NK-92 treated with Interleukin-12 subunit alpha and Interleukin-12 subunit beta, amount 100 ng/mL, for 24 hours (cell line): ENCODE data around the gene NOP53.
"Not testable (repeated sequence)": the region's sequence is repeated elsewhere in the genome, so short reads cannot be mapped to it uniquely, and the experiment has no call there.

Source experiments
- DNase-seq: peaks from one replicate; lab custom pipeline; 2025; lab: John Stamatoyannopoulos, UW

Gene NOP53

DNA sequence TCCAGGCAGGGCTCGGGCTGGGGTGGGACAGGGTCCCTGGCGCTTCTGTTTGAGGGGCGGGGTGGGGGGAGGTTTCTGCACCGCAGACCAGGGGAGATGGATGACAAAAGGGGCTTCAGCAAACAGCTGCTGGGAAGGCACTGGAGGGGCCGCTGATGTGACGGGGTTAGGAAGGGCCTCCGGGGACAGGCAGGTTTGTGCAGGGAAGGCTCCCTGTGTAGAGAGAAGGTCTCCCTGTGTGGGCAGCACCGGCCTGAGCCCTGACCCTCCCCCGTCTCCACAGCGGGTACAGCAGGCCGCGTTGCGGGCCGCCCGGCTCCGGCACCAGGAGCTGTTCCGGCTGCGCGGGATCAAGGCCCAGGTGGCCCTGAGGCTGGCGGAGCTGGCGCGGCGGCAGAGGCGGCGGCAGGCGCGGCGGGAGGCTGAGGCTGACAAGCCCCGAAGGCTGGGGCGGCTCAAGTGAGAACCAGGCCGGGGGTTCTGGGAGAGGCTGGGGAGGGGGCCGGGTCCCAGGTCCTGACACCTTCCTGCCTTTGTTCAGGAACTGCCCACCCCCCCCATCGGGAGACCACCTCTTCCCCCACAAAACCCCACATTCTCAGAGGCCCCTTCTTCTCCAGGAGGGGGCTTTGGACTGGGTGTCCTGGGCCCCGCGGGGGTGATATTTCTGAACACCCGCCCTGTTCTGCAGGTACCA lies 9.9 kb downstream of the NOP53 start:
- DNase-seq = no peak

DNA sequence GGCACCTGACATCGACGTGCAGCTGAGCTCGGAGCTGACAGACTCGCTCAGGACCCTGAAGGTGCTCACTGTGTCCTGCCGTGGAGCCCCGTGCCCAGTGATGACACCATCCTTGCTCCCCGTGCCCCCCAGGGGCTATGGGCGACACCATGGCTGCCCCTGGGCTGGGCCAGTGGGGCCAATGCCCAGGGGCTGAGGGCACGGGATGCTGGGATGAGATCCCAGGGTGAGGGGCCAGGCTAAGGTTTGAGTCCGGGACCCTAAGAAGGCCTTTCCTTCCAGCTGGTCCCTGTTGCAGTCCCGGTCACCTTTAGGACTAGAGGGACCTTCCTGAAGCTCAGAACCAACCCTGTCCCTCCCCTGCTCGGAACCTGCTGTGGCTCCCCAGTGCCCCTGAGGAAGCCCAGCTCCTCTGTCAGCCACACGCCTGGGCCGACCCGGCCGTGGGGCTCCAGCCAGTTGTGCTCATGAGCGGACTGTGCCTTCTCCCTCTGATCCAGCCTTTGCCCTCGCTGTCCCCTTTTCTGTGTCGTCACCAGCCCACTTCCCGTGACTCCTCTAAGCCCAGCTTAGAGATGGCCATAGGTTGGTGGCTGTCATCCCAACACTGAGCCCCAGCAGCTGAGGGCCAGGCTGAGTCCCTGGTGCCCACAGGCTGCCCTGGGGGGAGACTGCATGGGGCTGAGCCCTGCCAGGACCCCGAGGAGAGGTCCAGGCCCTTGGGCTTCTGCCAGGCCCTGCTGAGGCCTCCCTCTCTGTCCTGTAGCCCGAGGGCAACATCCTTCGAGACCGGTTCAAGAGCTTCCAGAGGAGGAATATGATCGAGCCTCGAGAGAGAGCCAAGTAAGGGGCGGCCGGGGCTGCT lies 10.6 kb downstream of the NOP53 start:
- no peak for DNase-seq

DNA sequence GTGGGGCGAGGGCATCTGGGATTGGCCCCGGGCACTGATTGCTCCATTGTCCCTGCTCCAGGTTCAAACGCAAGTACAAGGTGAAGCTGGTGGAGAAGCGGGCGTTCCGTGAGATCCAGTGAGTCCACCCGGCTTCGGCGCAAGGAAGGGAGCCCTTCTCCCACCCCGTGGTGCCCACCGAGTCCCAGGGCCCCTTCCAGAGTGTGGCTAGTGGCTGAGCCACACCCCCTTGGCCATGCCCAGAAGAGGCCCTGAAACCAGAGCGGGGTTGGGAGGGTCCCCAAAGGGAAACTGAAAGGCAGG lies 11.2 kb downstream of the NOP53 start:
- no peak for DNase-seq

DNA sequence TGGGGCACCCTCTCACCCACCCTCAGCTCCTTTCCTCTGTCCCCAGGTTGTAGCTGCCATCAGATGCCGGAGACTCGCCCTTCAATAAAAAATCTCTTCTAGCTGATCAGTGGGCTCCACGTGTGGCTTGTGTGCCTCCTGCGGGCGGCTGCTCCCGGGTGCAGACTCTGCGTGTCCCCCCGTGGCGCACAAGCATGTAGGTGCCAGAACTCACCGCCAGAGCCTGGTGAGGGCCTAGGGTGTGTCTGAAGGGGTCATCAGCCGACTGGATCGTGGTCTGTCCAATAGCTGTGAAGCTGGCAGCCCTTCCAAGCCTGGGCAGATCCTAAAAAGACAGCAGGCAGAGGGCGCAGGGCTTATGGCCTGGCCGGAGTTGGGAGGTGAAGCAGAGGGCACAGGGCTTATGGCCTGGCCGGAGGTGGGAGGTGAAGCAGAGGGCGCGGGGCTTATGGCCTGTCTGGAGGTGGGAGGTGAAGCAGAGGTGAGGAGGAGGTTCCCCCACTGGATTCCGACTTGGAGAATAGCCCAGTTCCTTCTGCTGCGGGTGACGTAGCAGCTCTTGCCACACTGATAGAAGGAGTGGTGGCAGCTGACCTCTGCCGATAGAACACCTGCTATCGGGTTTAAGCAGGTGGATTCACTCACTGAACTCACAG lies 11.7 kb downstream of the NOP53 start:
- DNase-seq = no peak

DNA sequence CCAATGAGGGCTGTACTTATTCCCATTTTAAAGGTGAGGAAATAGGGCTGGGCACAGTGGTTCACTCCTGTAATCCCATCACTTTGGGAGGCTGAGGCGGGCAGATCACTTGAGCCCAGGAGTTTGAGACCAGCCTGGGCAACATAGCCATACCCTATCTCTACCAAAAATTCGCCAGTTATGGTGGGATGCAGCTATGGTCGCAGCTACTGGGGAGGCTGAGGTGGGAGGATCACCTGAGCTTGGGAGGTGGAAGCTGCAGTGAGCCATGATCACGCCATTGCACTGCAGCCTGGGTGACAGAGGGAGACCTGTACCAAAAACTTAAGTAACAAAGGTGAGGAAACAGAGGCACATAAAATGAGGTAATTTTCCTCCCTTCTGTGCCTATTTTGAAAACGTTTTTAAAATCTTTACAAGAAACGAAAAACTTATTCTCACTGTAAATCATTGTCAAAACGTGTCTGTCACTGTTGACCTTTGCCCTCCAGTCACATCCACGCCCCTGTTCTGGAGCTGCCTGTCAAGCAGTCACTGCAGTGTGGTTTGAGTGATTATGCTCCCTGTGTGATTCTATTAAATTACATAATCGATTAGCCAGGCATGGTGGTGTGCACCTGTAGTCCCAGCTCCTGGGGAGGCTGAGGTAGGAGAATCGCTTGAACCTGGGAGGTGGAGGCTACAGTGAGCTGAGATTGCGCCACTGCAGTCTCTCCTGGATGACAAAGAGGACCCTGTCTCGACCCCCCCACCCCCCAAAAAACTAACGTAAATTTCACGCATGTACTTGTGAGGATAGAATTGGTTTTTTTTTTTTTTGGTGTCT lies 12.5 kb downstream of the NOP53 start:
- no peak for DNase-seq

DNA sequence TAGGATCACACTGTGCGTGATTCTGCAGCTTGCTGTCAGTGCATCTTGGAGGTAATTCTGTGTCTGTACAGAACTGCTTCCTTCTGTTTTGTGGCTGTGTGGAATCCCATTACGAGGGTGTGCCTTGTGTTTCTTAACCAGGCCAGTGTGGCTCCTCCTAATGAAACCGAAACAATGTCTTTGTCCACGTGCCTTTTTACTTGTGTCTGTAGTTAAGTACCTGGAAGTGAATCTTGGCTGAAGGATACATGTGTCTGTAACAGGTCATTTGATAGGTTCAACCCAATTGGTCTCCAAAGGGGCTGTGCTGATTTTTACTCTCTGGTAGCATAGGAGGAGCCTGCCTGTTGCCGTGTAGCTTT lies 13.1 kb downstream of the NOP53 start:
- no peak for DNase-seq

DNA sequence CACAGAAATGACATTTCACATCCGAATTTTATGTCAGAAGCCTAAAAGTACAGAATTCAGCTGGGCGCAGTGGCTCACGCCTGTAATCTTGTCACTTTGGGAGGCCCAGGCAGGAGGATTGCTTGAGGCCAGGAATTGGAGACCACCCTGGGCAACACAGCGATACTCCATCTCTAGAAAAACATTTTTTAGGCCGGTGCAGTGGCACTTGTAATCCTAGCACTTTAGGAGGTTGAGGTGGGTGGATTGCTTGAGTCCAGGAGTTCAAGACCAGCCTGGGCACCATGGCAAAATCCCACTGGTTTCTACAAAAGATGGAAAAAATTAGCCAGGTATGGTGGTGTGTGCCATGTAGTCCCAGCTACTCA lies 15.3 kb downstream of the NOP53 start:
- no peak for DNase-seq

DNA sequence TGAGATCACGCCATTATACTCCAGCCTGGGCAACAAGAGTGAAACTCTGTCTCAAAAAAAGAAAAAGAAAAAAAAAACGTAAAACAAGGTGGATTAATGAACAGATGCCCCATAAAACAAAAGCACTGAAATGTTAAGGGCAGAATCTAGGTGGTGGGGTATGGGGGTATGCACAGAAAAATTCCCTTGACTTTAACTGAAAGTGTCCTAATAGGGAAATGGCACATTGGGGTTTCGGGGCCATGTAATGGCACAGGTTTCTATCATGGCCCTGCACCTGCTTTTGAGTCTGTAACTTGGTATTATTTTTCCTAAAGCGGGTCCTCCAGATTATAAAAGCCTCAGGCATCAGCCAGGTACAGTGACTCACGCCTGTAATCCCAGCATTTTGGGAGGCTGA lies 16.2 kb downstream of the NOP53 start:
- DNase-seq = no peak

DNA sequence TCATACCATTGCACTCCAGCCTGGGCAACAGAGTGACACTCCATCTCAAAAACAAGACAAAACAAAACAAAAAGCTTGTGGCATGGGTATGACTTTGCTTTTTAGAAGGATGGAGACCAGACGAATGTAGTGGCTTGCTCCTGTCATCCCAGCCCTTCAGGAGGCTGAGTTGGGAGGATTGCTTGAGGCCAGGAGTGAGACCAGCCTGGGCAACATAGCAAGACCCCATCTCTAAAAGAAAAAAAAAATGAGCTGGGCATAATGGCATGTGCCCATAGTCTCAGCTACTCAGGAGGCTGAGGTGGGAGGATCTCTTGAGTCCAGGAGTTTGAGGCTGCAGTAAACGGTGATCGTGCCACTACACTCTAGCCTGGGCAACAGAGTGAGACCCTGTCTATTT lies 16.8 kb downstream of the NOP53 start:
- DNase-seq = no peak

DNA sequence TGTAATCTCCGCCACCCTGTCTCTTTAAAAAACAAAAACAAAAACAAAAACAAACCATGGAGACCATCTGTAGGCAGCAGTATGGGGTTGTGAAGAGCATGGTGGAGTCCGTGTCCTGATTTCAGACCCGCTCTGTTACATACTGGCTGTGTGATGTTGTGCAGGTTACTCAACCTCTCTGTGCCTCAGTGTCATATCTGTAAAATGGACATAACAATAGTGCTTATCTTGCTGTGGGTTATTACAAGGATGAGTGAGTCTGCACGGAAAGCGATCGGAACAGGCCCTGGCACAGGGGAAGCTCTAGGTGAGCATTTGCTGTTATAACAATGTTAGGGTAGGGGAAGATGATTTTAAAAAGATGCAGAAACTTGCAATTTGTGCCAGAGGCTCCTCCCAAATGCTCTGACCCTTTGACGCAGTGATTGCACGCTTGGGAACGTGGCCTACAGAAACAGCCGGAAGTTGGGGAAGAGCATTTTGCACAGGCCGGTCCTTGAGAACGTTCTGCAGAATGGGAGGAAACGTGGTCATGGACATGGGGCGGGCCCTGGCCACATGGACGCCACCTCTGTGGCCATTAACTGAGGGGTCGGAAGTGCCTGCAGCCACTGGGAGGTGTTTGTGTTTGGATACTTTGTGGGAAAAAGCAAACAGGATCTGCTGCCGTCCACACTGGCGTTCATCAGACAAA lies 17.4 kb downstream of the NOP53 start:
- no peak for DNase-seq

DNA sequence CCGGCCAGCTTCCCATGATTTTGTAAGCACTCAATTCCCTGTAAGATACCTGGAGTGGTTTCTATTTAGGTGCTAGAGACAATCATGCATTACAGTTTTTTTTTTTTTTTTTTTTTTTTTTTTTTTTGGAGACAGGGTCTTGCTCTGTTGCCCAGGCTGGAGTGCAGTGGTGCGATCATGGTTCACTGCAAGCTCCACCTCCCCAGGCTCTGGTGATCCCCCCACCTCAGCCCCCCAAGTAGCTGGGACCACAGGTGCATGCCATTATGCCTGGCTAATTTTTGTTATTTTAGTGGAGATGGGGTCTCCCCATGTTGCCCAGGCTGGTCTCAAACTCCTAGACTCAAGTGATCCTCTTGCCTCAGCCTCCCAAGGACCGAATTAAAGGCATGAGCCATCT lies 19.4 kb downstream of the NOP53 start:
- not testable (repeated sequence) for DNase-seq

DNA sequence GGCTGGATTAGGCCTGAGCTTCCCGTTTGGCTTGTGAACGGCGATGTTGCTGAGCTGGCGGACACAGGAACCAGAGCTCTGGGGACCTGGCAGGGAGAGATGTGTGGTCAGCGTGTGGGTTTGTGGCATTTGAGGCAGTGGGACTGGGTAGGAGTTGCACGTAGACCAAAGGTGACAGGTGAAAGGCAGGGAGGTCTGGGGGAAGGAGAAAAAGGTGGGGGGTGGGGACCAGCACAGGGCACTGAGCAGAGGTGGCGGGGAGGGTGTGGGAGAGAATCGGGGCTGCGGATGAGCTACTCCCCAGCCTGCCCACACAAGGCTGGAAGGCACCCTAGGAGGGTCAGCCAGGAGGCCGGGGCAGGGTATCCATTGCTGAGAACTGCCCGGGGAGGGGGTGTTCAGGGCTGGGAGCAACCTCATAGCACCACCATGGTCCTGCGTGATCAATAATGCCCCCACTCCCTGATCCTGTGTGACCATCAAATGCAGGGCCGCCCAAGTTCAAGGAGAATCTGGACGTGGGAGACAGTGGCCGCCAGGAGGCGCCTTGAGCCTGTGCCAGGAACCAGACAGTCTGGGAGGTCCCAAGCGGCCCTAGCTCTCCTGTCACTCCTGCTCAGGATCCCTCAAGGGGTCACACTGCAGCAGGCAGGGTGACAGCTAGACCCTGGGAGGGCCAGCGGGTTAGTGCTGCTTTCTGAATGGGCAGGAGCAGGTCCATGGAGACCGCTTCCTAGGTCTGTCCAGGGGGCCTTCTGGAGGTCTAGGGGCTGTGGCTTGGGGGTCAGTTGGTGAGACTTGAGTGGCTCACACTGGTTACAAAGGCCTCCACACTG lies 20.4 kb downstream of the NOP53 start:
- no peak for DNase-seq

DNA sequence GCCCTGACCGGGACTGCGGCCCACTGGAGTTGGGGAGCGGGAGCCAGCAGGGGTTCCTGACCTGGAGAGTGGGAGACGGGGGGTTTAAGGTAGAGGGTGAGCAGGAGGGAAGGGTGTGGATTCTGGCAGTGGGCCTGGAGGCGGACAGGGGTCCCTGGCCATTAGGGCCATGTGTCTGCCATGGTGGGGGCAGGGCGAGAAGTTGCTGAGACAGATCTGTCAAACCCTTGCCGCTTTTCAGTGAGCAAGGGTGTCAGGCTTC lies 20.9 kb downstream of the NOP53 start:
- DNase-seq = no peak

DNA sequence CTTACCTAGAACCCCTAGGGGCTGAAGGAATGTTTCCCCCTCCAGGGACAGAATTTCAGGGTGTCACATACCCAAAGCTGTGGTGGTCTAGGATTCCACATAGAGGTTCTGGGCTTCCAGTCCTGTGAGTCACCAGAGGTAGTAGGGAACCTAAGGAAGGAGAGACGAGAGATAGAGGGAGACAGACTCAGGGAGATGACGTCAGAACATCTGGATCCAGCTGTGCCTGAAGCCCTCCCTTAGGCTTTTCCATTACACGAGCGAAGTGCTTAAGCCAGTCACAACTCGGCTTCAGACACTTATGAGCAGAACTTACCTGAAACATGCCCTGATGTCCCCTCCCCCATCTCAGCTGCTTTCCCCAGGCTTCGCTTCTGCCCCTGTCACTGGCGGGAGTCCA lies 21.3 kb downstream of the NOP53 start:
- DNase-seq = no peak

DNA sequence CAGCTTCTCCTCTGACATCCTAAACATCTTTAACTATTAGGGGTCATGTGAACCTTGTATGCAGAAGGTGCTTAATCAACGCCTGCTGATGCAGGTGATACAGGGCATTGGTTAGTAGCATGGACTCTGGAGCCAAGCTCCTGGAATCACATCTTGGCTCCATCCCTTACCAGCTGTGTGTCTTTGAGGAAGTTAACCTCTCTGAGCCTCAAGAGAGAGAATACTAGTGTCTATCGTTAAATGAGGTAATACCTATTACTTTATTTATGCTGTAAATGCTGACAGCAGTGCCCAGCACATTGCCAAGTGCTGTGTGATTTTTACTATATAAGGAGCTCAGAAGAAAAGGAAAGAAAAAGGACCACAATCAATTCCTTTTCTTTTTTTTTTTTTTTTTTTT lies 22.0 kb downstream of the NOP53 start:
- no peak for DNase-seq

DNA sequence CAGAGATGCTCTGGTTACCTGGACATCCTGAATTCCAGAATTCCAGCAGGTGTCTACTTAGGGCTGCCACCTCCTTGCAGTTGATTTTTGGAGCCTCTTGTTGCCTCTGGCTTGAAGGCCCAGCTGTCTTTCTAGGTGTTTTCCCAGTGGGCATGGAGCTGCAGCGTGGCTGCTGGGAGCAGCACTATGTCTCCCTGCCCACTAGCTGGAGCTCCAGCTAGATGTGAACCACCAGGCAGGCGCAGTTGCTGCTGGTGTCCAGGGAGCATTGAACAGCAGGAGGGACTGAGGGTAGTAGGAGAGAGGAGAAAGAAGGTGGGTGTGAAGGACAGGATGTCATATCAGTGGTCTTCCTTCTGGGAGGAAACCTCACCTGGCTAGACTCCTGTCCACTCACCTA lies 23.3 kb downstream of the NOP53 start:
- no peak for DNase-seq

DNA sequence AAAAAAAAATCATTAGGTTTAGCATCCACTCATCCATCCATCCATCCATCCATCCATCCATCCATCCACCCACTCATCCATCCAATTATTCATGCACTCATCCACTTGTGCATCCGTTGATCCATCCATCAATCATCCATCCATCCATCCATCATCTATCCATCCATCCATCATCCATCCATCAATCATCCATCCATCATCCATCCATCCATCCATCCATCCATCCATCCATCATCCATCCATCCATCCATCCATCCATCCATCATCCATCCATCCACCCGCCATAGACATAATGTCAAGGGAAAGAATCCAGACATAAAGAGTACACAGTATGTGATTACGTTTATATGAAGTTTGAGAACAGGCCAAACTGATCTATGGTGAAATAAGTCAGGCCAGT lies 24.2 kb downstream of the NOP53 start:
- DNase-seq = no peak

DNA sequence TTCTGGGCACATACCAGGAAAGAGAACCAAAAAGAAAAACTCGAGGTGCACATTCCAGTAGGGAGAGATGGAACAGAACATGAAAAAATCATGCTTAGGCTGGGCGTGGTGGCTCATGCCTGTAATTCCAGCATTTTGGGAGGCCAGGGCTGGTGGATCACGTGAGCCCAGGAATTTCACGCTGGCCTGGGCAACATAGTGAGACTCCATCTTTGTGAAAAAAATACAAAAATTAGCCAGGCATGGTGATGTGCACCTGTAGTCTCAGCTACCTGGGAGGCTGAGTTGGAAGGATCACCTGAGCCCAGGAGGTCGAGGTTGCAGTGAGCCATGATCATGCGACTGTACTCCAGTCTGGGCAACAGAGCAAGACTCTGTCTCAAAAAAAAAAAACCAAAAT lies 25.9 kb downstream of the NOP53 start:
- DNase-seq = not testable (repeated sequence)

DNA sequence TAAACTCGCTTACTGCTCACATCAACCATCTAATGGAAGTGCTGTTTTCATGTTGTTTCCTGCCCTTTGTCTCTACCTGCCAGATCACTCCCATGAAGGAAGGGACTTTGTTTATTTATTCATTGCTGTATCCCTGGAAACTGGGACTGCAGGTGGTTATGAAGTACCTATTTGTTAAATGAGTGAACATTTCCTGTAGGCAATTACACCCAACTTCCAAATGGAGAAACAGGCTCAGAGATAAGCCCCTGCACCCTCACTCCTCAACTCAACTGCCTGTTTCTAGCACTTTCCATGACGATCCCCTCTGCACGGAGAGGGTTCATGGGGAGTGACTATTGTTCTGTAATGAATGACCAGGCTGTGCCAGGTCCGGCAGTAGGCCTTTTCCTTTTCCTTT lies 31.2 kb downstream of the NOP53 start:
- DNase-seq = no peak

DNA sequence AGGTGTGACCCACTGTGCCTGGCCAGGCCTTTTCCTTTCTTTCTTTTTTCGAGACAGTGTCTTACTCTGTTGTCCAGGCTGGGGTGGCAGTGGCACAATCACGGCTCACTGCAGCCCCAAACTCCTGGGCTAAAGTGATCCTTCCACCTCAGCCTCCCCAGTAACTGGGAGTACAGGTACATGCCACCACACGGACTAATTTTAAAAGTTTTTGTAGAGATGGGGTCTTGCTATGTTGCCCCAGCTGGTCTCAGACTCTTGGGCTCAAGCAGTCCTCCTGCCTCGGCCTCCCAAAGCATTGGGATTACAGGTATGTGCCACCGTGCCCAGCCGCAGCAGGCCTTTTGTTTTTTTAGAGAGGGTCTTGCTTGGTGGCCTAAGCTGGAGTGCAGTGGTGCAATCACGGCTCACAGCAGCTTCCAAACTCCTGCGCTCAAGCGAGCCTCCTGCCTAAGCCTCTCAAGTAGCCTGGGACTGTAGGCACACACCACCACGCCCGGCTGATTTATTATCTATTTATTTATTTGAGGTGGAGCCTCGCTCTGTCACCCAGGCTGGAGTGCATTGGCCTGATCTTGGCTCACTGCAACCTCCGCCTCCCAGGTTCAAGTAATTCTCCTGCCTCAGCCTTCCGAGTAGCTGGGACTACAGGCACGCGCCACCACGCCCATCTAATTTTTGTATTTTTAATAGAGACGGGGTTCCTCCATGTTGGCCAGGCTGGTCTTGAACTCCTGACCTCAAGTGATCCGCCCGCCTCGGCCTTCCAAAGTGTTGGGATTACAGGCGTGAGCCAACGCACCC lies 32.1 kb downstream of the NOP53 start:
- DNase-seq = not testable (repeated sequence)
